Smooth muscle cell (in vitro differentiated cells): ENCODE data around the gene PRPF38B. TPM values are rescaled to one million over a fixed set of nuclear protein-coding genes. Genes with fewer than 3 reads are reported as not detected.
A peak's percentile ranks its signal among the peaks of the same experiment; 100 is the strongest.

Experiments
- DNase-seq: peaks from one replicate; lab custom pipeline; 2025; ENCODE audit not compliant: unreplicated experiment; lab: John Stamatoyannopoulos, UW
- H2AFZ ChIP-seq: fragments of 200-600 bp; sonication (generic); 2 replicates; pipeline ENCODE4 v1.6.0; 2016; ENCODE audit warnings: antibody characterized with exemption, low read depth, mild to moderate bottlenecking
- H3F3A ChIP-seq: fragments of 200-600 bp; sonication (generic); 2 replicates; pipeline ENCODE4 v1.6.0; 2017; ENCODE audit warnings: antibody characterized with exemption, low read depth
- H3K27ac ChIP-seq: fragments of 200-600 bp; sonication (generic); 2 replicates; pipeline ENCODE4 v1.5.1; 2016; ENCODE audit warnings: low read depth, mild to moderate bottlenecking
- H3K27me3 ChIP-seq: fragments of 200-600 bp; sonication (generic); 2 replicates; pipeline ENCODE4 v1.6.1; 2016; ENCODE audit warnings: low read depth, mild to moderate bottlenecking
- H3K36me3 ChIP-seq: fragments of 200-600 bp; sonication (generic); 2 replicates; pipeline ENCODE4 v1.5.1; 2016; ENCODE audit warnings: low read depth
- H3K4me1 ChIP-seq: fragments of 200-600 bp; sonication (generic); 2 replicates; pipeline ENCODE4 v1.5.1; 2016; ENCODE audit warnings: low read depth
- H3K4me2 ChIP-seq: fragments of 200-600 bp; sonication (generic); 2 replicates; pipeline ENCODE4 v1.6.0; 2016; ENCODE audit warnings: mild to moderate bottlenecking
- H3K4me3 ChIP-seq: fragments of 200-600 bp; sonication (generic); 2 replicates; pipeline ENCODE4 v1.5.1; 2016; ENCODE audit warnings: mild to moderate bottlenecking
- H3K79me2 ChIP-seq: fragments of 200-600 bp; sonication (generic); 2 replicates; pipeline ENCODE4 v1.6.0; 2016; ENCODE audit warnings: low read depth, mild to moderate bottlenecking
- H3K9ac ChIP-seq: fragments of 200-600 bp; sonication (generic); 2 replicates; pipeline ENCODE4 v1.6.0; 2016; ENCODE audit warnings: low read depth
- H3K9me3 ChIP-seq: fragments of 200-600 bp; sonication (generic); replicated peaks from 2 replicates; pipeline ENCODE4 v1.5.1; 2016; ENCODE audit warnings: low read depth
- H4K20me1 ChIP-seq: fragments of 200-600 bp; sonication (generic); 2 replicates; pipeline ENCODE4 v1.6.0; 2016; ENCODE audit warnings: low read depth
- WGBS: methylation state at CpG from one replicate; pipeline ENCODE4 v1.1.7; 2016; ENCODE audit warnings: low lambda C conversion rate; 5-methylcytosine and 5-hydroxymethylcytosine counted together
- polyA plus RNA-seq: library from polyadenylated mRNA; unstranded; fragments of >200 nt; fragmentation: Nextera tagmentation; extraction: Ambion mirVana; gene quantifications from 2 replicates; pipeline ENCODE4 v1.2.1, GENCODE V29; 2016
- total RNA-seq: library from RNA; depleted of rRNA; stranded (reverse); fragments of >200 nt; gene quantifications from 2 replicates; pipeline ENCODE4 v1.2.3, GENCODE V29; 2014
- TF ChIP-seq, protein P1 (sequence below): fragments of 200-600 bp; sonication (generic); IDR thresholded peaks from 2 replicates; pipeline ENCODE4 v1.5.1; 2017; ENCODE audit warnings: borderline replicate concordance, mild to moderate bottlenecking, antibody characterized with exemption; ENCODE audit not compliant: insufficient read depth, poor library complexity, severe bottlenecking

PRPF38B gene
- total and polyA plus RNA-seq, 2 experiments from 2014 or later: 20.6 to 28.0 TPM

GRCh38 chr1:108645564-108646184, 46.4 kb upstream of the PRPF38B start:
- TF ChIP-seq, protein P1, sequence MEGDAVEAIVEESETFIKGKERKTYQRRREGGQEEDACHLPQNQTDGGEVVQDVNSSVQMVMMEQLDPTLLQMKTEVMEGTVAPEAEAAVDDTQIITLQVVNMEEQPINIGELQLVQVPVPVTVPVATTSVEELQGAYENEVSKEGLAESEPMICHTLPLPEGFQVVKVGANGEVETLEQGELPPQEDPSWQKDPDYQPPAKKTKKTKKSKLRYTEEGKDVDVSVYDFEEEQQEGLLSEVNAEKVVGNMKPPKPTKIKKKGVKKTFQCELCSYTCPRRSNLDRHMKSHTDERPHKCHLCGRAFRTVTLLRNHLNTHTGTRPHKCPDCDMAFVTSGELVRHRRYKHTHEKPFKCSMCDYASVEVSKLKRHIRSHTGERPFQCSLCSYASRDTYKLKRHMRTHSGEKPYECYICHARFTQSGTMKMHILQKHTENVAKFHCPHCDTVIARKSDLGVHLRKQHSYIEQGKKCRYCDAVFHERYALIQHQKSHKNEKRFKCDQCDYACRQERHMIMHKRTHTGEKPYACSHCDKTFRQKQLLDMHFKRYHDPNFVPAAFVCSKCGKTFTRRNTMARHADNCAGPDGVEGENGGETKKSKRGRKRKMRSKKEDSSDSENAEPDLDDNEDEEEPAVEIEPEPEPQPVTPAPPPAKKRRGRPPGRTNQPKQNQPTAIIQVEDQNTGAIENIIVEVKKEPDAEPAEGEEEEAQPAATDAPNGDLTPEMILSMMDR: no peak
- Histone ChIP-seq H3K4me1 (no peaks in the 10 kb centered on the region), H3F3A (no peaks in the 10 kb centered on the region), H4K20me1 (no peaks in the 10 kb centered on the region), H3K36me3 (no peaks in the 10 kb centered on the region), H3K4me3 (no peak overlapping the region), H2AFZ (no peak overlapping the region), H3K9me3 (no peaks in the 10 kb centered on the region), H3K27ac (no peak overlapping the region), H3K79me2 (no peaks in the 10 kb centered on the region), H3K9ac (no peak overlapping the region), H3K4me2 (no peak overlapping the region), H3K27me3 (no peaks in the 10 kb centered on the region)
- WGBS: 94% methylated on average over 9 of the region's 9 CpGs
- DNase-seq: no peak

GRCh38 chr1:108646265-108646647, 45.9 kb upstream of the PRPF38B start:
- H3K27ac ChIP-seq: no peak overlapping the region
- no peaks in the 10 kb centered on the region for H4K20me1 ChIP-seq
- H3K9me3 ChIP-seq: no peaks in the 10 kb centered on the region
- H3K27me3 ChIP-seq: no peaks in the 10 kb centered on the region
- H2AFZ ChIP-seq: no peak overlapping the region
- no peaks in the 10 kb centered on the region for H3K36me3 ChIP-seq
- no peaks in the 10 kb centered on the region for H3K4me1 ChIP-seq
- TF ChIP-seq, protein P1: no peak
- no peak overlapping the region for H3K9ac ChIP-seq
- WGBS: 93% methylated on average over 4 of the region's 4 CpGs
- H3F3A ChIP-seq: no peaks in the 10 kb centered on the region
- no peak for DNase-seq
- no peak overlapping the region for H3K4me2 ChIP-seq
- no peaks in the 10 kb centered on the region for H3K79me2 ChIP-seq
- H3K4me3 ChIP-seq: no peak overlapping the region

GRCh38 chr1:108646648-108647269, 45.4 kb upstream of the PRPF38B start:
- no peak overlapping the region for H3K4me3 ChIP-seq
- H3K36me3 ChIP-seq: no peaks in the 10 kb centered on the region
- no peak overlapping the region for H3K4me2 ChIP-seq
- DNase-seq: no peak
- H4K20me1 ChIP-seq: no peaks in the 10 kb centered on the region
- no peaks in the 10 kb centered on the region for H3K4me1 ChIP-seq
- H2AFZ ChIP-seq: peak overlapping the region; percentile 6
- H3K9ac ChIP-seq: no peak overlapping the region
- 87% methylated on average over 11 of the region's 11 CpGs for WGBS
- H3F3A ChIP-seq: no peaks in the 10 kb centered on the region
- peak overlapping the region; percentile 32 for H3K27ac ChIP-seq
- H3K79me2 ChIP-seq: no peaks in the 10 kb centered on the region
- no peaks in the 10 kb centered on the region for H3K27me3 ChIP-seq
- H3K9me3 ChIP-seq: no peaks in the 10 kb centered on the region
- TF ChIP-seq, protein P1: no peak
